Smooth muscle cell of bladder (primary cell): ENCODE results near the gene CD8B. TPM values are rescaled to one million over a fixed set of nuclear protein-coding genes. Genes with fewer than 3 reads are reported as not detected.

ENCODE experiments used
- total RNA-seq: library from RNA; depleted of rRNA; stranded (reverse); fragments of >200 nt; gene quantifications from 2 replicates; pipeline ENCODE4 v1.2.3, GENCODE V29; 2014

The CD8B gene
- not detected in 2 replicates for total RNA-seq

DNA sequence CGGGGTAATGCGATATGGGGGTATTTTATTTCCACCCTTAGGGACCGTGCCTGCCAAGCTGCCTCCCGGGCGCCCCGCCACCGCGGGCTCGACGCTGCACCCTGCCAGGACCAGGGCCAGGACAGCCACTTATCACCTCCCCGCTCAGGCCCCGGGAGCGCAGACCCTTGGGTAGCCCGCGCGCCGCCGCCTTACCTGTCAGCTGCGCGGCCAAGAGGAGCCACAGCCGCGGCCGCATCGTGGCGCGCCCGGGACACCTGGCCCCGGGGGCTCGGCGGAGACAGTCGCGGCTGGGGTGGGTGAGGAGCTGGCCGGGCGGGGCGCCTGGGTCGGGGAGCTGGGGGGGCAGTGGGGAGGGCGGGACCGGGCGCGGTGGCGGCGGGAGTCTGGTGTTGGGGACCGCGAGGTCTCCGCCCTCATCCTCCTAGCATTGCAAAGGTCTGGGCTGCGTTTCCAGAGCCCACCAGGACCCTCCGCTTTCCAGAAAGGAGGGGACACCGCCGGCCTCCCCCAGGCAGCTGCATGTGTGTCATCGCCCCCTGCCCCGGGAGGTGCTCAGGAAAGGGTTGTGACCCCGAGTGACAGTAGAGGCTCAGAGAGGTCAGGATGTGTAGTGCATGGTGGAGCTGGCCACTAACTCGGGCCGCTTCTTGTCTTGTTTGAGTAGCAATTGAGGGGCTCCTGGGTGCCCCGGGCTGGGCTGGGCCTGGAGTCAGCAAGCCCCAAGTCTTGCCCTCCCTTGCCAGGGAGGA lies at the start of gene CD8B:
Gene CD8B (minus strand): TSS at position 259 of the 752 bp plus-strand sequence. CDS start 21 bp downstream, at position 238.

DNA sequence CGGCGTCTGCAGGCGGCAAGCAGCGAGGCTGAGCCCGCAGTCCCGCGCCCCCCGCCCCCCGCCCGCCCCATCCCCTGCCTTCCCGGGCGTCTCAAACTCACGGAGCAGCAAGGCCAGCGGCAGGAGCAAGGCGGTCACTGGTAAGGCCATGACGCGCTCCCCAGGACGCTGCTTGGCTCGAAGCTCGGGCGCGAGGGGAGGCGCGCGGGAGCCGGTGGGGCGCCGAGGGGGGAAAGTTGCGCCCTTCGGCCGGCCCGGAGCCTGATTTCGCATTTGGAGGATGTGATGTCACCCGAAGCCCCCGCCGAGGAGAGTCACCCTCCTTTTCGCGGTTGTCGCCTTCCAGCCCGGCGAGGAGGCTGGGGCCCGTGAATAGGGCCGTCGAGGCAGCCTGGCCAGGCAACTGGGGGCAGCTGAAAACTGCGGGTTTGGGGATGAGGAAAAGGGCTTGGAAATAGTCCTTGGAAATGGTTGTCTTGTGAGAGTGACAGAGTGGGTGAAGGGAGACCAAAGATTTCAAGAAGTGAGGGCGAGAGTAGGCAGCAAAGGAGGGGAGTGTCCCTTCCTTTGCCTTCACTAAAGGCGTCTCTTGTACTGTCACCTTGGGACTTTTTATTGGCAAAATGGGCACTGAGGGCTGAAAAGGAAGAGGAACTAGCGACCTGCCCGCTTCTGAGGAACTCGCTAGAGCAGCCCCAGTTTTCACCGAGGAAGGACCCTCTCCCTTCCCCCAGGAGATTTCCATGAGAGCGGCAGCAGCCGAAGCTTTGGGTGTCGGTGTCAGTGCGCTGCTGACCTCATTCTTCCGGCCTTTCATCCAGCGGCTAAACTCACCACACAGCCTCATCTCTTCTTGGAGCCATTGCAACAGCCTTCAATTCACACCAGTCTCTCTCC lies 70.8 kb downstream of the CD8B start, which contains the start of gene CD8A:
Gene CD8A (minus strand): TSS at position 238 of the 897 bp plus-strand sequence. CDS start 88 bp downstream, at position 150.

Other genes with a start within 250 kb of the CD8B start
- 11.4 and 16.2 TPM in 2 replicates for gene RNF103, start 238.0 kb downstream of the CD8B start, total RNA-seq
- gene RMND5A, start 141.6 kb downstream of the CD8B start, total RNA-seq = 19.6 and 20.8 TPM in 2 replicates
- not detected in 2 replicates for gene CD8A, start 71.0 kb downstream of the CD8B start, total RNA-seq
- 0.37 and 0.57 TPM in 2 replicates for gene RGPD1, start 80.2 kb upstream of the CD8B start, total RNA-seq
- 0.43 and 1.8 TPM in 2 replicates for gene PLGLB1, start 160.0 kb upstream of the CD8B start, total RNA-seq